Left colon (tissue), 2 donors: Measurements from ENCODE around the gene GTSF1L. TPM values are rescaled to one million over a fixed set of nuclear protein-coding genes. Genes with fewer than 3 reads are reported as not detected.

Experiments used
- ATAC-seq: fragments of 200-7000 bp; cut with Tn5 transposase; one replicate; pipeline ENCODE4 v1.9.1; 2020; ENCODE audit warnings: mild to moderate bottlenecking, moderate library complexity
- DNase-seq, 2 donors: peaks; one replicate each; pipeline ENCODE4 v3.0.0-alpha.2; 2020
- intact Hi-C, 2 donors: fragments of 100-400 bp; cut with DNase I in 1 of 2; cut with micrococcal nuclease in 1 of 2; formaldehyde crosslinking; loops; one replicate each; pipeline versions ENCODE4 v1.11.2 to v1.14.0; 2022; cut with DNase I, micrococcal nuclease
- total RNA-seq, 2 donors: library from RNA; stranded (reverse); fragmentation: NEBNext Ultra II Directional; extraction: Animal tissue kit (Norgen Biotek cat#: 25700); gene quantifications; one replicate each; pipeline ENCODE4 v1.2.1, GENCODE V29; 2021
- donor health status: DM: no; HTN: no; CAD: no.
- donor health status: DM: yes; HTN: yes; CAD: no.

GTSF1L gene
- total RNA-seq, 2 donors from 2014 or later, result not detected

DNA sequence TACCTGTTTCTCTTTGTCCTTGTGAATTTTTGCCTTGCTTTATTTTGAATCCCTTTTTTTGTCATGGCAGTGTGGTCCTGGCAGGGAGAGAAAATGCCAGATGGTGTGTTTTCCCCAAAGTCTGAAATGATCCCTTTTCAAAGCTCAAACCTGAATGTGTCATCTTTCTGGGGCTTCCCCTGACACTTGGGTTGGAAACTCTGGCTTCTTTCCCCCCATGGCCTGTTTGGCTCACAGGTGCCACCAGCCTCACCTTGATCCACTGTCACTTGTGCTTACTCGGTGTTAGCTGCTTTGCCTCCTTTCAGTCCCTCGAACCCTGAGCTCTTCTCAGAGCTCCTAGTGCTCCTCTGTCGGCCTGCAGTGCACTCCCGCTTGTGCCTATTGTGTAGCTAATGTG is 37.6 kb downstream of the GTSF1L start:
- ATAC-seq (no peak), DNase-seq (no peak)
- intact Hi-C loops, result no loop called here

DNA sequence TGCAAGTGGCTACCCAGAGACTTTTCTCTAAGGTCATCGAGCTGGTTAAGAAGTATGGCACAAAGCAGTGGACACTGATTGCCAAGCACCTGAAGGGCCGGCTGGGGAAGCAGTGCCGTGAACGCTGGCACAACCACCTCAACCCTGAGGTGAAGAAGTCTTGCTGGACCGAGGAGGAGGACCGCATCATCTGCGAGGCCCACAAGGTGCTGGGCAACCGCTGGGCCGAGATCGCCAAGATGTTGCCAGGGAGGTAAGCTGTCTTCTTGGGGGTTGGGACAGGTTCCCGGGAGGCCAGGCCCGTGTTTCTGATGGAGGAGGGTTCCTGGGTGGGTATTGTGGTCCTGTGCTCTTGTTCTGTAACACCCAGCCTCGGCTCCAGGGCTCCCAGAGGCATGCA is 40.0 kb downstream of the GTSF1L start:
- no peak for ATAC-seq
- no peak for DNase-seq
- intact Hi-C loops, result no loop called here

DNA sequence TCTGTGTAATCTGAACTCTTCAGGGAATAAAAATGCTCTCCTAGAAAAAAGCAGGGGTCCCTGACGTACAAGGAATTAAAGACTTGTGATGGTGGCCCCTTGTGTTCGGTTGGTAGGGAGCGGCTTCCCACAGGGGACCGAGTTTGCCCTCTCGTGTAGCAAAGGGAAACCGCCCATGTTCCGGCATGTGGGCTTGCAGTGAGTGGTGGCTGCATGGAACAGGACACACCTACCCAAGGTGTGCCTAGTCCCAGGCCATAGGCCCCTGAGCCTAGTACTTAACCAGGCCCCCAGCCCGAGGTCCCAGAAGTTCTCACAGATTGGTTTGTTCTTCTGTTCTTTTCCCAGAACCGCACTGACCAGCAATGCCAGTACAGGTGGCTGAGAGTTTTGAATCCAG is 44.4 kb downstream of the GTSF1L start:
- DNase-seq (peak in 1 of 2 donors; percentile 16), ATAC-seq (no peak)
- intact Hi-C loops, result no loop called here

DNA sequence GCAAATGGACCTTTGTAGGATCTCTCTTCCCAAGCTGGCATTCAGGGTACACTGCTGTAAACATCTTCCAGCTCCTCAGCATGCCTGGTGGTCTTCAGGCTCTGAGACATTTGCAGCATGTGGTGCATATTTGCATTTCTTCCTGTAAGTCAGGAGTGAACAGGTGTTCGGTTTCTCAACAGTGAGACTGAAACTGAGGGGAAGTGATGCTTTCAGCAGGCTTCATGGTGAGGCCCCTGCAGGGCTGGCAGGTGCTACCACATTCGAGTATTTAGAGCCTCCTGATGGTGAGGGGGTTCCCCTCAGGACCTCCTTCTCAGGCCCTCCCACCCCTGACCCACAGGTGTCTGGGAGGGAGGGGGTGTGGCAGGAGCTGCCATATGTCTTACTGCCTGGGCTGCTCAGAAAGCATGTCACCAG is 44.8 kb downstream of the GTSF1L start:
- peak; percentile 37 to 55 for DNase-seq
- ATAC-seq, result peak; percentile 44
- intact Hi-C loops, result no loop called here

DNA sequence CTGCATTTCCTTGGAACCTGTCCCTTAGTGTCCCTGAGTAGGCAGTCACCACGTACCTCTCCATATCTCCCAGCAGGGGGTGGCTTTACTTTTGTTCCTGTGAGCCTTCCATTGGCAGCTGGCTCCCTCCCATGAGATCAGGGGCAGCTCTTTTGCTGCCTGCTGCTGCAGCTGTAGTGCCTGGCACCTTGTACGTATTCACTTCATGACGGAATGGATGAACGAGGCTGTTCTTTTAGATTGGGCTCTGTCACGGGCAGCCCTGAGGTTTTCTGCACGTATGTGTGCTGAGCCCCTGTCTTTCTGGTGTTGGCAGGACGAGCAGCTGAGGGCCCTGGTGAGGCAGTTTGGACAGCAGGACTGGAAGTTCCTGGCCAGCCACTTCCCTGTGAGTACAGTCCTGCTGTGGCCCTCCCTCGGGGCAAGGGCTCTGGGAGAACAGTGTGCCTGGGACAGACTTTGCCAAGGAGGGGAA is 45.3 kb downstream of the GTSF1L start:
- no peak for DNase-seq

DNA sequence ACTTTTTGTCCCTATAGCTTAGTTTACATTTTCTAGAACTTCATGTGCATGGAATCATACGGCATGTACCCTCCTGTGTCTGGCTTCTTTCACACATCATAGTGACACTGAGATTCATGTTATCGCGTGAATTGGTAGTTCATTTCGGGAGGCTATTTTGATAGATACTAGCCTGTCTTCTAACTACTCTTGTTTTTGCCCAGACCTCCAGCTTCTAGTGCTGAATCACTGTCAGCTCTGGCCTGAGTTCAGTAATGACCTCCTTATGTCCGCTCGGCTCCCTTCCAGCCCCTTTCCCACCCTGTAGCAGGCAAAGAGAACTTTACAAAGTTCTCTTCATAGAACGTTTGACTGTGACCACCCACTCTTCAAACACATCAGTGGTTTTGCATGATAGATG is 45.8 kb downstream of the GTSF1L start:
- DNase-seq (no peak), ATAC-seq (no peak)
- intact Hi-C loops, result no loop called here

More for the DNA sequence above, 45.3 kb downstream of the GTSF1L start:
- ATAC-seq, result no peak
- intact Hi-C loops, result no loop called here

DNA sequence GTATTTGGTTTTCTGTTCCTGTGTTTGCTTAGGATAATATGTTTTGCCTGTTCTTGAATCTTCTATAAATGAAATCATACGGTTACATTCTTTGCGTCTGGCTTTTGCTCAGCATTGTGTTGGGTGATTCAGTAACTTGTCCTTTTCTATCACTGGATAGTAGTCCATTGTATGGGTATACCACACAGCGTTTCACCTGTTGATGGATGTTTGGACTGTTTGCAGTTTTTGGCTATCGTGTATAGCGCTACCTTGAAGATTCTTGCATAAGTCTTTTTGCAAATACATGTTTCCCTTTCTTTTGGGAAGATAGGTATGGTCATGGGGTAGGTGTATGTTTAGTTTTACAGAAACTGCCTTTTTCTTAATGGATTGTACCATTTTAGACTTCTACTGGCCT is 50.4 kb downstream of the GTSF1L start:
- intact Hi-C loops, result no loop called here
- DNase-seq (no peak), ATAC-seq (no peak)

Other genes starting within 250 kb of the GTSF1L start
- 10 to 100 TPM in 1 of 2 donors, 1 to 10 TPM in 1; 7.6 to 11.5 TPM for gene L3MBTL1, start 219.3 kb downstream of the GTSF1L start, total RNA-seq
- 100 to 1,000 TPM; 125 to 135 TPM for gene SGK2, start 168.0 kb downstream of the GTSF1L start, total RNA-seq
- 10 to 100 TPM; 19.2 to 24.8 TPM for gene IFT52, start 136.1 kb downstream of the GTSF1L start, total RNA-seq
- 10 to 100 TPM in 1 of 2 donors, 1 to 10 TPM in 1; 4.6 to 11.7 TPM for gene MYBL2, start 59.9 kb downstream of the GTSF1L start, total RNA-seq
- 1 to 10 TPM; 3.0 to 3.4 TPM for gene TOX2, start 187.8 kb upstream of the GTSF1L start, total RNA-seq